IMR-90 (cell line): ENCODE data around the gene CHRNB1. TPM values are rescaled to one million over a fixed set of nuclear protein-coding genes. Genes with fewer than 3 reads are reported as not detected.

Source experiments
- ATAC-seq: fragments of 200-7000 bp; cut with Tn5 transposase; 2 replicates; pipeline ENCODE4 v1.9.1; 2020; ENCODE audit warnings: low read depth, mild to moderate bottlenecking, moderate library complexity
- BruUV-seq: library from RNA; stranded (reverse); fragments of 400-500 nt; replicated peaks from 2 replicates; lab custom pipeline; 2021; lab: Mats Ljungman, UMichigan
- CTCF ChIA-PET: fragments of 300-600 bp; formaldehyde crosslinking; extraction: SDS; loops from one replicate; lab custom pipeline; 2021; ENCODE audit warnings: antibody characterized with exemption; lab: Yijun Ruan, JAX
- POLR2A ChIA-PET: fragments of 300-600 bp; sonication (Branson Sonifier 250); formaldehyde crosslinking; loops from one replicate; lab custom pipeline; 2022; ENCODE audit warnings: antibody characterized with exemption; ENCODE audit not compliant: unreplicated experiment; lab: Charles Lee
- DNase-seq: peaks from one replicate; pipeline ENCODE4 v3.0.0; 2013
- H2AFZ ChIP-seq: replicated peaks from 2 replicates; pipeline ENCODE3; 2013; ENCODE audit warnings: low read length, mild to moderate bottlenecking; ENCODE audit not compliant: poor library complexity
- H2AK5ac ChIP-seq: 2 replicates; pipeline ENCODE4 v1.6.1; 2013; ENCODE audit warnings: low read depth, low read length, inconsistent platforms
- H2AK9ac ChIP-seq: replicated peaks from 2 replicates; pipeline ENCODE3; 2013; ENCODE audit warnings: mild to moderate bottlenecking, low read depth, low read length, moderate library complexity; ENCODE audit not compliant: poor library complexity
- H2BK120ac ChIP-seq: 2 replicates; pipeline ENCODE4 v1.6.1; 2013; ENCODE audit warnings: low read depth, low read length, inconsistent platforms
- H2BK15ac ChIP-seq: 3 replicates; pipeline ENCODE4 v1.6.1; 2013; ENCODE audit warnings: low read depth, low read length, inconsistent platforms
- H2BK20ac ChIP-seq: 2 replicates; pipeline ENCODE4 v1.6.1; 2013; ENCODE audit warnings: low read depth, mild to moderate bottlenecking, inconsistent platforms, low read length, moderate library complexity
- H2BK5ac ChIP-seq: 2 replicates; pipeline ENCODE4 v1.6.1; 2013; ENCODE audit warnings: mild to moderate bottlenecking, low read depth, low read length, inconsistent platforms; ENCODE audit not compliant: poor library complexity, severe bottlenecking
- H3K14ac ChIP-seq: replicated peaks from 2 replicates; pipeline ENCODE4 v1.6.1; 2013; ENCODE audit warnings: low read depth, low read length, inconsistent platforms
- H3K18ac ChIP-seq: 2 replicates; pipeline ENCODE4 v1.6.1; 2013; ENCODE audit warnings: low read depth, low read length, control low read depth
- H3K23ac ChIP-seq: 2 replicates; pipeline ENCODE4 v1.6.1; 2013; ENCODE audit warnings: low read depth, low read length, inconsistent platforms
- H3K27ac ChIP-seq: 2 replicates; pipeline ENCODE4 v1.5.1; 2013; ENCODE audit warnings: mild to moderate bottlenecking, control low read depth, low read length; ENCODE audit not compliant: insufficient read depth
- H3K27me3 ChIP-seq: 2 replicates; pipeline ENCODE4 v1.6.1; 2013; ENCODE audit warnings: low read length; ENCODE audit not compliant: control insufficient read depth, insufficient read depth
- H3K36me3 ChIP-seq: 2 replicates; pipeline ENCODE4 v1.6.1; 2013; ENCODE audit warnings: low read length, mixed read lengths; ENCODE audit not compliant: control insufficient read depth, insufficient read depth
- H3K4ac ChIP-seq: 2 replicates; pipeline ENCODE4 v1.6.1; 2013; ENCODE audit warnings: low read depth, low read length, inconsistent platforms
- H3K4me1 ChIP-seq: 2 replicates; pipeline ENCODE4 v1.6.1; 2013; ENCODE audit warnings: low read length, mixed read lengths; ENCODE audit not compliant: control insufficient read depth, insufficient read depth
- H3K4me2 ChIP-seq: 2 replicates; pipeline ENCODE4 v1.6.1; 2013; ENCODE audit warnings: low read depth, mild to moderate bottlenecking, control low read depth, low read length, moderate library complexity
- H3K4me3 ChIP-seq: 2 replicates; pipeline ENCODE4 v1.5.1; 2013; ENCODE audit warnings: low read depth, mild to moderate bottlenecking, control low read depth, low read length, moderate library complexity; ENCODE audit not compliant: insufficient read depth
- H3K56ac ChIP-seq: 2 replicates; pipeline ENCODE4 v1.6.1; 2013; ENCODE audit warnings: low read length, inconsistent platforms; ENCODE audit not compliant: insufficient read depth; ENCODE audit errors: extremely low read depth
- H3K79me1 ChIP-seq, 2 experiments: 2 replicates each; pipeline ENCODE4 v1.6.1; 2013; ENCODE audit warnings: low read length in 2 of 2, inconsistent platforms in 1 of 2, low read depth in 1 of 2
- H3K9ac ChIP-seq: 2 replicates; pipeline ENCODE4 v1.6.1; 2013; ENCODE audit warnings: low read depth, low read length, control low read depth
- H3K9me1 ChIP-seq: 2 replicates; pipeline ENCODE4 v1.6.1; 2013; ENCODE audit warnings: low read length, inconsistent platforms; ENCODE audit not compliant: insufficient read depth
- H3K9me3 ChIP-seq: 2 replicates; pipeline ENCODE4 v1.6.1; 2013; ENCODE audit warnings: low read length; ENCODE audit not compliant: control insufficient read depth, insufficient read depth
- H4K20me1 ChIP-seq: 2 replicates; pipeline ENCODE4 v1.6.1; 2013; ENCODE audit warnings: low read length, inconsistent platforms; ENCODE audit not compliant: insufficient read depth
- H4K5ac ChIP-seq: 2 replicates; pipeline ENCODE4 v1.6.1; 2013; ENCODE audit warnings: mild to moderate bottlenecking, low read depth, low read length, control low read depth
- H4K8ac ChIP-seq, 2 experiments: 2 replicates each; pipeline ENCODE4 v1.6.1; 2013; ENCODE audit warnings: low read depth in 2 of 2, low read length in 2 of 2, control low read depth in 1 of 2, inconsistent platforms in 1 of 2
- H4K91ac ChIP-seq: 2 replicates; pipeline ENCODE4 v1.6.1; 2013; ENCODE audit warnings: low read depth, low read length, inconsistent platforms; ENCODE audit not compliant: insufficient read depth
- MXI1 ChIP-seq: IDR thresholded peaks from 2 replicates; pipeline ENCODE4 v1.6.1; 2012; ENCODE audit warnings: low read depth, mild to moderate bottlenecking, low read length, moderate library complexity, borderline replicate concordance
- POLR2A ChIP-seq: IDR thresholded peaks from 2 replicates; pipeline ENCODE4 v1.6.1; 2012; ENCODE audit warnings: mild to moderate bottlenecking, low read depth, low read length
- RCOR1 ChIP-seq: IDR thresholded peaks from 2 replicates; pipeline ENCODE4 v1.6.1; 2012; ENCODE audit warnings: mild to moderate bottlenecking, low read length, improper control_type of control experiment; ENCODE audit not compliant: insufficient replicate concordance
- RFX5 ChIP-seq: IDR thresholded peaks from 2 replicates; pipeline ENCODE4 v1.8.0; 2012; ENCODE audit warnings: low read depth, mild to moderate bottlenecking, low read length, moderate library complexity
- SMC3 ChIP-seq: fragments of 150-350 bp; IDR thresholded peaks from 2 replicates; pipeline ENCODE4 v1.6.1; 2016; ENCODE audit warnings: low read depth, mild to moderate bottlenecking, antibody characterized with exemption, low read length, moderate library complexity
- WGBS, 2 experiments: methylation state at CpG; one replicate each; pipeline versions ENCODE4 v1.1.5 to v1.1.7; 2013; ENCODE audit warnings: missing lambda C conversion rate in 2 of 2; ENCODE audit not compliant: insufficient read length in 1 of 2; ENCODE audit errors: extremely low coverage in 2 of 2; 5-methylcytosine and 5-hydroxymethylcytosine counted together
- dilution Hi-C: fragments of 300-500 bp; cut with HindIII; formaldehyde crosslinking; loops from one replicate; pipeline ENCODE4 v1.14.3; 2018; ENCODE audit warnings: low sequenced_read_pairs; ENCODE audit not compliant: unreplicated experiment
- in situ Hi-C: fragments of 300-500 bp; cut with MboI; formaldehyde crosslinking; loops from 3 replicates; pipeline ENCODE4 v1.14.3; 2019; ENCODE audit warnings: low sequenced_read_pairs, inconsistent platforms, mixed read lengths
- intact Hi-C: fragments of 100-400 bp; cut with micrococcal nuclease; formaldehyde crosslinking; loops from 2 replicates; pipeline ENCODE4 v1.10.0; 2022
- polyA plus RNA-seq, 3 experiments: library from polyadenylated mRNA; depleted of rRNA; stranded (reverse); fragments of >200 nt; gene quantifications; 2 replicates each; pipeline ENCODE4 v1.2.3, GENCODE V29; 2012; ENCODE audit warnings: low replicate concordance in 1 of 3
- total RNA-seq: library from RNA; depleted of rRNA; stranded (reverse); fragments of >200 nt; gene quantifications from 2 replicates; pipeline ENCODE4 v1.2.3, GENCODE V29; 2012
- TF ChIP-seq, protein P1 (sequence below): fragments of 150-350 bp; IDR thresholded peaks from 2 replicates; pipeline ENCODE4 v1.6.1; 2017; ENCODE audit warnings: mild to moderate bottlenecking, antibody characterized with exemption, low read length, low read depth

Gene CHRNB1
- total and polyA plus RNA-seq, 2 of the 4 experiments (the other 2 are of a cell fraction): 4.3 to 6.0 TPM

- Histone ChIP-seq H4K8ac (no peak overlapping the region), H3K9me3 (no peaks in the 10 kb centered on the region), H3K79me1 (peaks cover 51 to 71% of the 10 kb centered on the region in 2 experiments), H3K23ac (no peak overlapping the region), H3K18ac (no peak overlapping the region), H3K9me1 (peaks cover 12% of the 10 kb centered on the region; the same call in 1 of the 2 replicates), H4K91ac (no peak overlapping the region), H3K4me3 (no peak overlapping the region), H2AK5ac (no peak overlapping the region), H3K4me2 (no peak overlapping the region), H4K5ac (no peak overlapping the region), H3K27me3 (no peaks in the 10 kb centered on the region), H3K9ac (no peak overlapping the region), H2BK15ac (no peak overlapping the region), H3K14ac (no peak overlapping the region), H2BK5ac (no peak overlapping the region), H2BK120ac (no peak overlapping the region), H2AFZ (no peak overlapping the region), H3K4ac (no peak overlapping the region), H2BK20ac (no peak overlapping the region), H3K4me1 (no peaks in the 10 kb centered on the region), H2AK9ac (no peak overlapping the region), H4K20me1 (peaks cover 50% of the 10 kb centered on the region), H3K27ac (no peak overlapping the region), H3K56ac (no peak overlapping the region), H3K36me3 (peaks cover 64% of the 10 kb centered on the region)
- 100% methylated on average over 4 of the region's 10 CpGs; no CpG with 5 or more reads in 1 of the 2 experiments for WGBS, 2 experiments
- ATAC-seq: no peak
- POLR2A ChIA-PET: no interaction called here
- dilution Hi-C loops (no loop called here), intact Hi-C loops (no loop called here), in situ Hi-C loops (no loop called here)
- DNase-seq: no peak
- TF ChIP-seq, protein P1, sequence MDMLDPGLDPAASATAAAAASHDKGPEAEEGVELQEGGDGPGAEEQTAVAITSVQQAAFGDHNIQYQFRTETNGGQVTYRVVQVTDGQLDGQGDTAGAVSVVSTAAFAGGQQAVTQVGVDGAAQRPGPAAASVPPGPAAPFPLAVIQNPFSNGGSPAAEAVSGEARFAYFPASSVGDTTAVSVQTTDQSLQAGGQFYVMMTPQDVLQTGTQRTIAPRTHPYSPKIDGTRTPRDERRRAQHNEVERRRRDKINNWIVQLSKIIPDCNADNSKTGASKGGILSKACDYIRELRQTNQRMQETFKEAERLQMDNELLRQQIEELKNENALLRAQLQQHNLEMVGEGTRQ: no peak
- TF ChIP-seq MXI1 (no peak), POLR2A (no peak), SMC3 (no peak), RFX5 (no peak), RCOR1 (no peak)
- CTCF ChIA-PET: no interaction called here
- no TSS peak for BruUV-seq
Measured at GRCh38 chr17:7497228-7497627, 52.4 kb downstream of the CHRNB1 start.
